Measurements from ENCODE around the gene FPGS. TPM values are rescaled to one million over a fixed set of nuclear protein-coding genes. Genes with fewer than 3 reads are reported as not detected.
A peak's percentile ranks its signal among the peaks of the same experiment; 100 is the strongest.

The FPGS gene
- total and polyA plus RNA-seq, 2 of the 4 experiments (the other 2 are of a cell fraction) = 43.9 to 75.7 TPM

- H2AFZ ChIP-seq (replicated peaks; ENCODE audit: low read length, poor library complexity) = no peak overlapping the region
- H4K91ac ChIP-seq (ENCODE audit: insufficient read depth, low read depth, low read length) = peak overlapping the region; percentile 21; the same call in 1 of the 2 replicates
- no peaks in the 10 kb centered on the region for H4K20me1 ChIP-seq (ENCODE audit: insufficient read depth, low read length)
- H2BK15ac ChIP-seq (ENCODE audit: low read depth, low read length) = 0 out of 3 replicates have a peak overlapping the region, but pooled peaks have one; percentile 5
- intact Hi-C loops (cut with micrococcal nuclease) (no loop called here), dilution Hi-C loops (cut with HindIII; ENCODE audit: low sequenced_read_pairs, unreplicated experiment) (no loop called here), in situ Hi-C loops (cut with MboI; ENCODE audit: low sequenced_read_pairs) (no loop called here)
- TF ChIP-seq CHD1 (IDR thresholded peaks at IDR 0.05; ENCODE audit: low read depth, low read length) (no peak), FOS (IDR thresholded peaks at IDR 0.05; ENCODE audit: low read depth, low read length) (no peak), MAFK (IDR thresholded peaks at IDR 0.05; ENCODE audit: low read depth, low read length) (no peak)
- ATAC-seq (ENCODE audit: low read depth) = no peak
- H3K27ac ChIP-seq (ENCODE audit: insufficient read depth, low read length) = peak overlapping the region; percentile 73; the same call in 1 of the 2 replicates
- H2BK20ac ChIP-seq (ENCODE audit: low read depth, low read length) = 0 out of 2 replicates have a peak overlapping the region, but pooled peaks have one; percentile 29
- WGBS, 2 experiments (ENCODE audit: extremely low coverage in 2 of 2, insufficient read length in 1 of 2) = 80% methylated on average over 1 of the region's 6 CpGs; no CpG with 5 or more reads in 1 of the 2 experiments
- DNase-seq = no peak
- H3K18ac ChIP-seq (ENCODE audit: low read depth, low read length) = no peak overlapping the region; the same call in 1 of the 2 replicates
- no peak overlapping the region for H2BK120ac ChIP-seq (ENCODE audit: low read depth, low read length)
- no peak overlapping the region for H3K4me3 ChIP-seq (ENCODE audit: insufficient read depth, low read depth, low read length)
- peak overlapping the region; percentile 42 for H2AK9ac ChIP-seq (replicated peaks; ENCODE audit: low read depth, low read length, poor library complexity)
- POLR2A ChIA-PET (ENCODE audit: unreplicated experiment) = no interaction called here
- peaks cover 14% of the 10 kb centered on the region for H3K4me1 ChIP-seq (ENCODE audit: control insufficient read depth, insufficient read depth, low read length)
- H3K56ac ChIP-seq (ENCODE audit: extremely low read depth, insufficient read depth, low read length) = no peak overlapping the region
- H3K9me3 ChIP-seq (ENCODE audit: control insufficient read depth, insufficient read depth, low read length) = no peaks in the 10 kb centered on the region
- peak overlapping the region; percentile 20; the same call in 1 of the 2 replicates for H3K23ac ChIP-seq (ENCODE audit: low read depth, low read length)
- H2AK5ac ChIP-seq (ENCODE audit: low read depth, low read length) = peak overlapping the region; percentile 33; the same call in 1 of the 2 replicates
- no peak overlapping the region for H4K8ac ChIP-seq (ENCODE audit: low read depth in 2 of 2, low read length in 2 of 2)
- no peak overlapping the region for H3K9ac ChIP-seq (ENCODE audit: low read depth, low read length)
- H2BK5ac ChIP-seq (ENCODE audit: low read depth, low read length, poor library complexity, severe bottlenecking) = peak overlapping the region; percentile 44
- no TSS peak for BruUV-seq (replicated peaks)
- H3K4ac ChIP-seq (ENCODE audit: low read depth, low read length) = peak overlapping the region; percentile 67
- no peak overlapping the region for H3K14ac ChIP-seq (replicated peaks; ENCODE audit: low read depth, low read length)
- CTCF ChIA-PET = interaction anchor here (0.7 kb wide), 1 partner anchor 41 kb away, joined by 3 read pairs; no protein-coding TSS in a partner anchor
- no peak overlapping the region for H3K4me2 ChIP-seq (ENCODE audit: low read depth, low read length)
- H3K27me3 ChIP-seq (ENCODE audit: control insufficient read depth, insufficient read depth, low read length) = no peaks in the 10 kb centered on the region
- H3K79me1 ChIP-seq (ENCODE audit: low read depth in 1 of 2, low read length in 2 of 2) = peaks cover 17 to 65% of the 10 kb centered on the region in 2 experiments; a peak in 3 of 4 replicates
- H4K5ac ChIP-seq (ENCODE audit: low read depth, low read length) = peak overlapping the region; percentile 54
- H3K36me3 ChIP-seq (ENCODE audit: control insufficient read depth, insufficient read depth, low read length) = peaks cover 24% of the 10 kb centered on the region
- H3K9me1 ChIP-seq (ENCODE audit: insufficient read depth, low read length) = peaks cover 12% of the 10 kb centered on the region
These were observed 26.7 kb downstream of the FPGS start for GRCh38 chr9:127829205-127829906.
